ENCODE data around the gene UQCC5.

DNA sequence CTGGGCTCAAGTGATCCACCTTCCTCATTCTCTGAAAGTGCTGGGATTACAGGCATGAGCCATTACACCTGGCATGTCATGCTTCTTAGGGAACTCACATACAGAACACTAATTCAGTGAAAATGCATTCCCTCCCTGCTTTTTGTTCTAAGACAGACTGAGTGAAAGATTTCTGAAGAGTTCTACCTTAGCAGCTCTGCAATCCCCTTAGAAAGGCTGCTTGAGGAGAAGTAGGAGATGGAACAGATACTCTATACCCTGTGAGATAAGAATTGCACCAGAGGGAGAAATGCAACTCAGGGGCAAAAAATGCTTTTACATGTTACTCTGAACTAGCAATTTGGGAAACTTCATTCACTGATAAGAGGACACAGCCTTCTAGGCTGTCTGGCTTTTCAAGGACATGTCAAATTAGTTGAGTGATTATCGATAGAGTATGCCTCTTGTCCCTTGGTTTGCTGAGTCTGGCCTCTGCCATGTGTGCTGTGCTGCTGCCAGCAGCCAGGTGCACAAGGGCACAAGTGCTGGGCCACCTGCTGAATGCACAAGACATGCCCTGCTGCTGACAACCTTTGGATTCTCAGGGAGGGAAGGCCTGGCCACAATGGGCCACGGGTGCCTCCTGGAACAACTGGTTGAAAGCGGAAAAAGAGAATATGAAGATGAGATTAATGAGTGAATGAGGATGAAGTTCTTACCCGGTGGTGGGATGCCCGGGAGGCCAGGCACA is 17.8 kb downstream of the UQCC5 start:
- TF ChIP-seq SIN3A (IDR thresholded peaks at IDR 0.05; ENCODE audit: borderline replicate concordance, insufficient read depth, low read length) (no peak), TAF1 (IDR thresholded peaks at IDR 0.05; ENCODE audit: borderline replicate concordance, insufficient read depth, low read length) (no peak), POLR2AphosphoS5 (IDR thresholded peaks at IDR 0.05; ENCODE audit: low read depth, low read length) (no peak), FOXP2 (optimal IDR thresholded peaks at IDR 0.05; ENCODE audit: borderline replicate concordance, extremely low read depth, extremely low read length, insufficient read depth) (no peak), REST (IDR thresholded peaks at IDR 0.05; ENCODE audit: insufficient read depth in 1 of 2, low read depth in 2 of 2, low read length in 2 of 2) (no peak)
